SK-N-SH (cell line): ENCODE data around the gene HUNK. TPM values are rescaled to one million over a fixed set of nuclear protein-coding genes. Genes with fewer than 3 reads are reported as not detected.

ENCODE experiments used
- CTCF ChIA-PET: fragments of 300-600, 350-600 bp; formaldehyde crosslinking; extraction: SDS; loops from one replicate; lab custom pipeline; 2021; lab: Yijun Ruan, JAX
- POLR2A ChIA-PET: fragments of 350-600 bp; sonication (Branson Sonifier 250); formaldehyde crosslinking; extraction: SDS; loops from one replicate; lab custom pipeline; 2020; ENCODE audit warnings: antibody characterized with exemption, inconsistent platforms; lab: Yijun Ruan, JAX
- DNase-seq: peaks from one replicate; pipeline ENCODE4 v3.0.0; 2012
- H2AFZ ChIP-seq: fragments of 200-600 bp; sonication (generic); 2 replicates; pipeline ENCODE4 v1.8.1; 2016; ENCODE audit warnings: antibody characterized with exemption, mild to moderate bottlenecking, low read depth
- H3F3A ChIP-seq: fragments of 200-600 bp; sonication (generic); replicated peaks from 2 replicates; pipeline ENCODE3; 2016; ENCODE audit warnings: antibody characterized with exemption, mild to moderate bottlenecking; ENCODE audit not compliant: insufficient read depth
- H3K27ac ChIP-seq, 2 experiments: fragments of 200-500 bp in 1 of 2; fragments of 200-600 bp in 1 of 2; sonication (Bioruptor generic) in 1 of 2; sonication (generic), shearing (Covaris generic) in 1 of 2; 2 replicates each; pipeline versions ENCODE4 v1.5.1 to v1.6.1; 2014 to 2016; ENCODE audit warnings: low read depth in 2 of 2, inconsistent platforms in 1 of 2, low read length in 1 of 2, mild to moderate bottlenecking in 1 of 2, mixed read lengths in 1 of 2
- H3K27me3 ChIP-seq: fragments of 200-600 bp; sonication (generic), shearing (Covaris generic); 2 replicates; pipeline ENCODE4 v1.6.1; 2016; ENCODE audit warnings: mixed run types; ENCODE audit not compliant: insufficient read depth
- H3K36me3 ChIP-seq, 2 experiments: fragments of 200-500 bp in 1 of 2; fragments of 200-600 bp in 1 of 2; sonication (Bioruptor generic) in 1 of 2; sonication (generic) in 1 of 2; replicated peaks in 1 of 2; 2 replicates each; pipeline versions ENCODE3 to v1.5.1; 2014 to 2016; ENCODE audit warnings: low read length in 1 of 2, mild to moderate bottlenecking in 1 of 2; ENCODE audit not compliant: insufficient read depth in 2 of 2, control insufficient read depth in 1 of 2
- H3K4me1 ChIP-seq, 2 experiments: fragments of 200-500 bp in 1 of 2; fragments of 200-600 bp in 1 of 2; sonication (Bioruptor generic) in 1 of 2; sonication (generic), shearing (Covaris generic) in 1 of 2; 2 replicates each; pipeline versions ENCODE4 v1.5.1 to v1.6.1; 2014 to 2016; ENCODE audit warnings: low read depth in 1 of 2, low read length in 1 of 2, mixed run types in 1 of 2; ENCODE audit not compliant: insufficient read depth in 2 of 2, control insufficient read depth in 1 of 2
- H3K4me2 ChIP-seq: fragments of 200-600 bp; sonication (generic), shearing (Covaris generic); 2 replicates; pipeline ENCODE4 v1.6.1; 2017; ENCODE audit warnings: mixed run types
- H3K4me3 ChIP-seq, 2 experiments: fragments of 200-500 bp in 1 of 2; fragments of 200-600 bp in 1 of 2; sonication (Bioruptor generic) in 1 of 2; sonication (generic), shearing (Covaris generic) in 1 of 2; 2 replicates each; pipeline versions ENCODE4 v1.5.1 to v1.8.1; 2014 to 2016; ENCODE audit warnings: low read depth in 2 of 2, inconsistent platforms in 1 of 2, low read length in 1 of 2, mild to moderate bottlenecking in 1 of 2, mixed read lengths in 1 of 2, moderate library complexity in 1 of 2
- H3K79me2 ChIP-seq: fragments of 200-600 bp; sonication (generic); 2 replicates; pipeline ENCODE4 v1.8.1; 2017; ENCODE audit warnings: mild to moderate bottlenecking; ENCODE audit not compliant: insufficient read depth
- H3K9ac ChIP-seq: fragments of 200-600 bp; sonication (generic); 2 replicates; pipeline ENCODE4 v1.6.1; 2017; ENCODE audit warnings: mixed run types
- H3K9me2 ChIP-seq: fragments of 200-600 bp; sonication (generic); 2 replicates; pipeline ENCODE4 v1.6.1; 2017; ENCODE audit warnings: mixed run types
- H3K9me3 ChIP-seq: fragments of 200-600 bp; sonication (generic); 2 replicates; pipeline ENCODE4 v1.6.1; 2017; ENCODE audit warnings: mixed run types, mild to moderate bottlenecking, moderate library complexity
- H4K20me1 ChIP-seq: fragments of 200-600 bp; sonication (generic); 2 replicates; pipeline ENCODE4 v1.6.1; 2017; ENCODE audit warnings: mild to moderate bottlenecking, mixed run types; ENCODE audit not compliant: insufficient read depth
- ELF1 ChIP-seq: IDR thresholded peaks from 2 replicates; pipeline ENCODE4 v1.4.0; 2012
- EZH2phosphoT487 ChIP-seq: fragments of 200-600 bp; sonication (generic); IDR thresholded peaks from 2 replicates; pipeline ENCODE4 v1.6.1; 2017; ENCODE audit warnings: low read depth, mixed run types, mild to moderate bottlenecking, antibody characterized with exemption, moderate library complexity, borderline replicate concordance
- FOXJ3 ChIP-seq: sonication (generic); formaldehyde crosslinking; IDR thresholded peaks from 2 replicates; pipeline ENCODE4 v1.5.1; 2020; ENCODE audit warnings: mild to moderate bottlenecking, missing genetic modification reagents
- FOXM1 ChIP-seq: IDR thresholded peaks from 2 replicates; pipeline ENCODE4 v1.4.0; 2012; ENCODE audit warnings: low read depth, mild to moderate bottlenecking
- GATA2 ChIP-seq: sonication (generic); formaldehyde crosslinking; IDR thresholded peaks from 2 replicates; pipeline ENCODE4 v1.5.0; 2020; ENCODE audit warnings: mild to moderate bottlenecking, missing genetic modification reagents
- JUND ChIP-seq: IDR thresholded peaks from 2 replicates; pipeline ENCODE4 v1.4.0; 2012
- MEF2A ChIP-seq: IDR thresholded peaks from 2 replicates; pipeline ENCODE4 v1.4.0; 2012; ENCODE audit warnings: low read depth, borderline replicate concordance
- MXI1 ChIP-seq: IDR thresholded peaks from 2 replicates; pipeline ENCODE4 v1.6.1; 2012; ENCODE audit warnings: mild to moderate bottlenecking, low read depth, low read length, improper control_type of control experiment
- NFIC ChIP-seq: IDR thresholded peaks from 2 replicates; pipeline ENCODE4 v1.4.0; 2012; ENCODE audit warnings: borderline replicate concordance
- POLR2AphosphoS5 ChIP-seq: IDR thresholded peaks from 2 replicates; pipeline ENCODE4 v1.6.1; 2012; ENCODE audit warnings: low read depth, low read length
- RAD21 ChIP-seq: IDR thresholded peaks from 2 replicates; pipeline ENCODE4 v1.6.1; 2012; ENCODE audit warnings: mild to moderate bottlenecking, low read length
- SIN3A ChIP-seq: IDR thresholded peaks from 2 replicates; pipeline ENCODE4 v1.6.1; 2012; ENCODE audit warnings: low read depth, mild to moderate bottlenecking, low read length, moderate library complexity, borderline replicate concordance
- TAF1 ChIP-seq: IDR thresholded peaks from 2 replicates; pipeline ENCODE4 v1.6.1; 2012; ENCODE audit warnings: low read depth, mild to moderate bottlenecking, low read length, moderate library complexity, borderline replicate concordance
- TEAD4 ChIP-seq: IDR thresholded peaks from 2 replicates; pipeline ENCODE4 v1.4.0; 2012; ENCODE audit warnings: mild to moderate bottlenecking, borderline replicate concordance; ENCODE audit not compliant: insufficient read depth
- WGBS: methylation state at CpG from one replicate; pipeline ENCODE4 v1.1.6; 2017; ENCODE audit warnings: low lambda C conversion rate; 5-methylcytosine and 5-hydroxymethylcytosine counted together
- polyA plus RNA-seq, 3 experiments: library from polyadenylated mRNA; depleted of rRNA; stranded (reverse); fragments of >200 nt; gene quantifications; 2 replicates each; pipeline ENCODE4 v1.2.3, GENCODE V29; 2012
- TF ChIP-seq, protein P1 (sequence below): IDR thresholded peaks from 2 replicates; pipeline ENCODE4 v1.4.0; 2012; ENCODE audit warnings: low read depth
- TF ChIP-seq, protein P2 (sequence below): fragments of 150-350 bp; IDR thresholded peaks from 2 replicates; pipeline ENCODE4 v1.6.1; 2016; ENCODE audit warnings: mild to moderate bottlenecking, low read depth, low read length
- TF ChIP-seq, protein P3 (sequence below): IDR thresholded peaks from 2 replicates; pipeline ENCODE4; 2012

HUNK gene
- polyA plus RNA-seq, 1 of the 3 experiments (the other 2 are of a cell fraction): 0.31 TPM

GRCh38 chr21:32043458-32043857 lies 170.6 kb downstream of the HUNK start:
- H3K27me3 ChIP-seq: no peaks in the 10 kb centered on the region
- no peak for TF ChIP-seq SIN3A
- no peak for TF ChIP-seq FOXM1
- no peak for TF ChIP-seq MXI1
- no peak for TF ChIP-seq TEAD4
- TF ChIP-seq, protein P1, sequence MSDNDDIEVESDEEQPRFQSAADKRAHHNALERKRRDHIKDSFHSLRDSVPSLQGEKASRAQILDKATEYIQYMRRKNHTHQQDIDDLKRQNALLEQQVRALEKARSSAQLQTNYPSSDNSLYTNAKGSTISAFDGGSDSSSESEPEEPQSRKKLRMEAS: no peak
- TF ChIP-seq, protein P2, sequence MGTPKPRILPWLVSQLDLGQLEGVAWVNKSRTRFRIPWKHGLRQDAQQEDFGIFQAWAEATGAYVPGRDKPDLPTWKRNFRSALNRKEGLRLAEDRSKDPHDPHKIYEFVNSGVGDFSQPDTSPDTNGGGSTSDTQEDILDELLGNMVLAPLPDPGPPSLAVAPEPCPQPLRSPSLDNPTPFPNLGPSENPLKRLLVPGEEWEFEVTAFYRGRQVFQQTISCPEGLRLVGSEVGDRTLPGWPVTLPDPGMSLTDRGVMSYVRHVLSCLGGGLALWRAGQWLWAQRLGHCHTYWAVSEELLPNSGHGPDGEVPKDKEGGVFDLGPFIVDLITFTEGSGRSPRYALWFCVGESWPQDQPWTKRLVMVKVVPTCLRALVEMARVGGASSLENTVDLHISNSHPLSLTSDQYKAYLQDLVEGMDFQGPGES: no peak
- TF ChIP-seq FOXJ3 (CRISPR knock-in tag): no peak
- TF ChIP-seq POLR2AphosphoS5: no peak
- TF ChIP-seq JUND: no peak
- TF ChIP-seq, protein P3, sequence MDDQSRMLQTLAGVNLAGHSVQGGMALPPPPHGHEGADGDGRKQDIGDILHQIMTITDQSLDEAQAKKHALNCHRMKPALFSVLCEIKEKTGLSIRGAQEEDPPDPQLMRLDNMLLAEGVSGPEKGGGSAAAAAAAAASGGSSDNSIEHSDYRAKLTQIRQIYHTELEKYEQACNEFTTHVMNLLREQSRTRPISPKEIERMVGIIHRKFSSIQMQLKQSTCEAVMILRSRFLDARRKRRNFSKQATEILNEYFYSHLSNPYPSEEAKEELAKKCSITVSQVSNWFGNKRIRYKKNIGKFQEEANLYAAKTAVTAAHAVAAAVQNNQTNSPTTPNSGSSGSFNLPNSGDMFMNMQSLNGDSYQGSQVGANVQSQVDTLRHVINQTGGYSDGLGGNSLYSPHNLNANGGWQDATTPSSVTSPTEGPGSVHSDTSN: no peak
- TF ChIP-seq EZH2phosphoT487: no peak
- TF ChIP-seq ELF1: no peak
- no peak for TF ChIP-seq MEF2A
- TF ChIP-seq RAD21: no peak
- TF ChIP-seq TAF1: no peak
- TF ChIP-seq NFIC: no peak
- TF ChIP-seq GATA2 (CRISPR knock-in tag): no peak
- H3K36me3 ChIP-seq: no peaks in the 10 kb centered on the region
- no peaks in the 10 kb centered on the region for H3K9me3 ChIP-seq
- H3K4me2 ChIP-seq: no peak overlapping the region
- no peak overlapping the region for H2AFZ ChIP-seq
- no peak overlapping the region for H3K27ac ChIP-seq
- H3K4me3 ChIP-seq: no peak overlapping the region
- no peaks in the 10 kb centered on the region for H4K20me1 ChIP-seq
- ChIA-PET POLR2A (no interaction called here), CTCF (no interaction called here)
- no peaks in the 10 kb centered on the region for H3K4me1 ChIP-seq
- WGBS: 71% methylated on average over 10 of the region's 10 CpGs
- H3K9ac ChIP-seq: no peak overlapping the region
- H3K79me2 ChIP-seq: no peaks in the 10 kb centered on the region
- H3F3A ChIP-seq: peaks cover 6% of the 10 kb centered on the region
- H3K9me2 ChIP-seq: no peaks in the 10 kb centered on the region
- DNase-seq: no peak
